Right cardiac atrium (tissue), 5 donors: ENCODE measurements around the gene BCAT1. TPM values are rescaled to one million over a fixed set of nuclear protein-coding genes. Genes with fewer than 3 reads are reported as not detected.

Source experiments
- ATAC-seq, 2 donors: fragments of 200-7000 bp; cut with Tn5 transposase; one replicate each; pipeline versions ENCODE4 v1.8.0 to v1.9.1; 2020; ENCODE audit warnings: moderate library complexity in 2 of 2, mild to moderate bottlenecking in 1 of 2
- DNase-seq, 3 donors: peaks; one replicate each; pipeline ENCODE4 v3.0.0-alpha.2; 2020
- H3K27ac ChIP-seq: one replicate; pipeline ENCODE4 v1.5.1; 2013; ENCODE audit warnings: mild to moderate bottlenecking, low read length, control low read depth, moderate library complexity
- H3K27me3 ChIP-seq: one replicate; pipeline ENCODE4 v1.6.1; 2013; ENCODE audit not compliant: control insufficient read depth, insufficient read depth
- H3K4me1 ChIP-seq: one replicate; pipeline ENCODE4 v1.6.1; 2013; ENCODE audit warnings: low read length; ENCODE audit not compliant: control insufficient read depth, insufficient read depth
- H3K4me3 ChIP-seq: one replicate; pipeline ENCODE4 v1.5.1; 2013; ENCODE audit warnings: low read length, control low read depth
- H3K9me3 ChIP-seq: one replicate; pipeline ENCODE4 v1.6.1; 2013; ENCODE audit warnings: low read length; ENCODE audit not compliant: control insufficient read depth
- WGBS: extraction: QIAGEN DNeasy Blood & Tissue Kit; methylation state at CpG from one replicate; pipeline ENCODE4 v1.1.7; 2013; 5-methylcytosine and 5-hydroxymethylcytosine counted together
- intact Hi-C, 4 donors: fragments of 100-400 bp; cut with DNase I; formaldehyde crosslinking; loops; one replicate each; pipeline versions ENCODE4 v1.11.0 to v1.14.0; 2022 to 2023
- polyA plus RNA-seq: library from polyadenylated mRNA; stranded (reverse); fragments of 200-250 nt; gene quantifications from one replicate; pipeline ENCODE4 v1.2.3, GENCODE V29; 2013
- total RNA-seq, 4 donors: library from RNA; stranded (reverse); fragmentation: NEBNext Ultra II Directional; extraction: Animal tissue kit (Norgen Biotek cat#: 25700); gene quantifications; one replicate each; pipeline ENCODE4 v1.2.1, GENCODE V29; 2021
- donor health status: healthy with polysubstance abuse.
- donor health status: DM: no; HTN: yes; CAD: no.
- donor health status: DM: no; HTN: no; CAD: no.
- donor health status: DM: no; HTN: yes; CAD: no; lungs with severe emphysema.
- donor health status: DM: yes; HTN: yes; CAD: no.

BCAT1 gene
- total and polyA plus RNA-seq, 5 donors = 0.86 to 9.0 (median 5.7) TPM

DNA sequence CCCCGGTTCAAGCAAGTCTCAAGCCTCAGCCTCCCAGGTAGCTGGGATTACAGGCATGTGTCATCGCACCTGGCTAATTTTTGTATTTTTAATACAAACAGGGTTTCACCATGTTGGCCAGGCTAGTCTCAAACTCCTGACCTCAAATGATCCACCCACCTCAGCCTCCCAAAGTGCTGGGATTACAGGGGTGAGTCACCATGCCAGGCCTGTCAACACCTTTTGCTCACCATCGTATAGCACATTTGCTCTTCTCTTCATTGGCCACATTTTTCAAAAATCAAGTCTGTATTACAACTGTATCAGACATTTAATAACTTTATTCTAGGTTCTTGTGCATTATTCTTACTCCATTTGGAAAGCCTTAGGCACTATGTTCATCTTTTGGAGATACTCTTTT, 50.3 kb downstream of the BCAT1 start:
- Histone ChIP-seq H3K4me1 (no peaks in the 10 kb centered on the region), H3K27me3 (no peaks in the 10 kb centered on the region), H3K4me3 (no peak overlapping the region), H3K27ac (no peak overlapping the region), H3K9me3 (no peaks in the 10 kb centered on the region)
- ATAC-seq (no peak), DNase-seq (no peak)
- intact Hi-C loops = no loop called here
- WGBS = 85% methylated on average over 3 of the region's 3 CpGs

DNA sequence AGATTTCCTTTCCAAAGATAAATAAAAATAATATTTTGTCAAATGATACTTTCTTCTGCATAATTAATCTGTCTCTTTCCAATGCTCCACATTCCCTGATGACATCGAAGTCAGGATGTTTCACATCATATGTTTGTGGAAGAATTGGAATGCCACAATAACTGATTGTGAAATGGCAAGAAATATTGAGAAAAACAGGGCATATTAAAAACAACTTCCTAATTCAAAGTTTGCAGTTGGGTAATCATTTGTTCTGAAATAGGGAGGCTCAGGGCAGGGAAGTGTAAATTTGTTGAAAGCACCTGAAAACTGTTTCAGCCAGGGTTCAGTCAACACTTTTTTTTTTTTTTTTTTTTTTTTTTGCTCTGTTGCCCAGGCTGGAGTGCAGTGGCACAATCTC, 50.7 kb downstream of the BCAT1 start:
- Histone ChIP-seq H3K4me1 (no peaks in the 10 kb centered on the region), H3K27ac (no peak overlapping the region), H3K9me3 (no peaks in the 10 kb centered on the region), H3K4me3 (no peak overlapping the region), H3K27me3 (no peaks in the 10 kb centered on the region)
- ATAC-seq (no peak), DNase-seq (no peak)
- WGBS = 41% methylated on average over 1 of the region's 1 CpG
- intact Hi-C loops = no loop called here

DNA sequence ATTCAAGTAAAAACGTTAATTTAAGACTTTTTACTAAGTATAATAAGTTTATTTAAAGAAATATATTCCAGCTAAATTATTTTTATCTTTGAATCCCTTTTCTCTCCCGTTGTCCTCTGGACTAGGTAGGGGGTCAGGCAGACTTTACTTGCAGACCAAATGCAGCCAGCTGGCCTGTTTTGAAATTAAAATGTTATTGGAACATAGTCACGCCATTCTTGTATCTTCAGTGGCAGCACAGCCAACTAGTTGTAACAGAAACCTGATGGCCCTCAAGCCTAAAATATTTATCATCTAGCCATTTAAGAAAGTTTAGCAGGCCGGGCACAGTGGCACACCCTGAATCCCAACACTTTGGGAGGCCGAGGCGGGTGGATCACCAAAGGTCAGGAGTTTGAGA, 52.7 kb downstream of the BCAT1 start:
- H3K27ac ChIP-seq = peak overlapping the region; percentile 27
- H3K4me1 ChIP-seq = no peaks in the 10 kb centered on the region
- 67% methylated on average over 6 of the region's 6 CpGs for WGBS
- H3K27me3 ChIP-seq = no peaks in the 10 kb centered on the region
- no peak overlapping the region for H3K4me3 ChIP-seq
- intact Hi-C loops = no loop called here
- ATAC-seq (no peak), DNase-seq (no peak)
- no peaks in the 10 kb centered on the region for H3K9me3 ChIP-seq

DNA sequence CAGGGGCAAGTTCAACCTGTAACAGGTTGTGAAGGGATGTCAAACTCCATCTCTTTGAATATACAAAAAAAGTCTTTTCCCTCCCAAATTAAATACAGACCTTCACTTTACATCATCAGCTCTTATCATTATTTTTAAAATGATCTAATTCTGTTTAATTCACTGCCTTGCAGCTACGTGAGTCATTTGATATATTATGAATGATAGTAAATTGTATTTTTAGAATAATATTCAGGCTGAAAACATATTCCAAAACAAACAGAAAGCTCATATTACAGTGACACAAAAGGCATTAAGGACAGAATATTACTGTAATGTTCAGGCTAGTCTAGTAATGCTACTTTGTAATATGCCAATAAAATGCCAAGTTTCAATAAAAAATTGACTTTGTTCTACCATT, 53.3 kb downstream of the BCAT1 start:
- intact Hi-C loops = no loop called here
- ATAC-seq (no peak), DNase-seq (no peak)
- no peak overlapping the region for H3K4me3 ChIP-seq
- H3K4me1 ChIP-seq = no peaks in the 10 kb centered on the region
- 36% methylated on average over 1 of the region's 1 CpG for WGBS
- no peaks in the 10 kb centered on the region for H3K27me3 ChIP-seq
- no peak overlapping the region for H3K27ac ChIP-seq
- no peaks in the 10 kb centered on the region for H3K9me3 ChIP-seq

- no peaks in the 10 kb centered on the region for H3K27me3 ChIP-seq
- intact Hi-C loops = no loop called here
- 56% methylated on average over 3 of the region's 3 CpGs for WGBS
- H3K4me1 ChIP-seq = no peaks in the 10 kb centered on the region
- no peak overlapping the region for H3K27ac ChIP-seq
- DNase-seq (no peak), ATAC-seq (peak in 1 of 2 donors; percentile 40)
- no peak overlapping the region for H3K4me3 ChIP-seq
- H3K9me3 ChIP-seq = no peaks in the 10 kb centered on the region
Measured at GRCh38 chr12:24894879-24895278, 54.0 kb downstream of the BCAT1 start.

GRCh38 chr12:24890048-24890803, 58.7 kb downstream of the BCAT1 start:
- Histone ChIP-seq H3K27ac (no peak overlapping the region), H3K27me3 (no peaks in the 10 kb centered on the region), H3K9me3 (no peaks in the 10 kb centered on the region), H3K4me3 (no peak overlapping the region), H3K4me1 (no peaks in the 10 kb centered on the region)
- intact Hi-C loops = no loop called here
- 95% methylated on average over 7 of the region's 7 CpGs for WGBS
- ATAC-seq = no peak
- DNase-seq = no peak

- Histone ChIP-seq H3K4me1 (no peaks in the 10 kb centered on the region), H3K4me3 (no peak overlapping the region), H3K27me3 (no peaks in the 10 kb centered on the region), H3K9me3 (no peaks in the 10 kb centered on the region), H3K27ac (no peak overlapping the region)
- peak in 1 of 2 donors; percentile 76 for ATAC-seq
- intact Hi-C loops = no loop called here
- WGBS = 89% methylated on average over 3 of the region's 3 CpGs
- DNase-seq = no peak
Measured at GRCh38 chr12:24889411-24889810, 59.5 kb downstream of the BCAT1 start.

- Histone ChIP-seq H3K27me3 (no peaks in the 10 kb centered on the region), H3K27ac (no peak overlapping the region), H3K4me3 (no peak overlapping the region), H3K4me1 (no peaks in the 10 kb centered on the region), H3K9me3 (no peaks in the 10 kb centered on the region)
- 89% methylated on average over 5 of the region's 5 CpGs for WGBS
- no peak for ATAC-seq
- DNase-seq = no peak
- intact Hi-C loops = no loop called here
Measured at GRCh38 chr12:24888813-24889212, 60.1 kb downstream of the BCAT1 start.

GRCh38 chr12:24884911-24885310, 64.0 kb downstream of the BCAT1 start:
- WGBS = 87% methylated on average over 3 of the region's 3 CpGs
- H3K27ac ChIP-seq = no peak overlapping the region
- H3K9me3 ChIP-seq = no peaks in the 10 kb centered on the region
- intact Hi-C loops = no loop called here
- no peak for ATAC-seq
- no peak for DNase-seq
- H3K4me3 ChIP-seq = no peak overlapping the region
- no peaks in the 10 kb centered on the region for H3K27me3 ChIP-seq
- H3K4me1 ChIP-seq = no peaks in the 10 kb centered on the region

- Histone ChIP-seq H3K27ac (no peak overlapping the region), H3K4me1 (no peaks in the 10 kb centered on the region), H3K27me3 (no peaks in the 10 kb centered on the region), H3K9me3 (no peaks in the 10 kb centered on the region), H3K4me3 (no peak overlapping the region)
- no peak for DNase-seq
- ATAC-seq = no peak
- intact Hi-C loops = no loop called here
- 97% methylated on average over 4 of the region's 4 CpGs for whole genome bisulfite sequencing
Measured at GRCh38 chr12:24881724-24882371, 67.1 kb downstream of the BCAT1 start.

DNA sequence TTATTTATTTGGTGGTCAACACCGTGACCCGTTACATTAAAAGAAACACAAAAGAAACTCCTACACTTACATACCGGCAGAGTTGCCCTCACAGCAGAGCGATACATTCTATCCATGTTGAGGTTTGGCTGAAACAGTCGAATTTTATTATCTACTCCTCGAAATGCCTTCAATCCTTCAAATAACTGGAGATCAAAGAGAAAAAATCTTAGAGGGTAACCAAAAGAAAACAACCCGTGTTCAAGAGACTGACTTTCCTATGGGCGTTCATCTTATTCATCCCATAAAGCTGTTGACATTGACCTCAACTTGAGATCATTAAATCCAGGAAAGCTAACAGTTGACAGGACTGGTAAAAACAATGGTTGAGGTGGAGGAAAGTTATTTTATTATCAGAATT, 67.7 kb downstream of the BCAT1 start:
- intact Hi-C loops = no loop called here
- WGBS = 91% methylated on average over 8 of the region's 8 CpGs
- H3K4me1 ChIP-seq = no peaks in the 10 kb centered on the region
- no peak overlapping the region for H3K4me3 ChIP-seq
- H3K27me3 ChIP-seq = no peaks in the 10 kb centered on the region
- DNase-seq (no peak), ATAC-seq (no peak)
- no peak overlapping the region for H3K27ac ChIP-seq
- H3K9me3 ChIP-seq = no peaks in the 10 kb centered on the region
